Endothelial cell of umbilical vein (primary cell): ENCODE measurements around the gene TMEM181. TPM values are rescaled to one million over a fixed set of nuclear protein-coding genes. Genes with fewer than 3 reads are reported as not detected.

ENCODE experiments used
- BruUV-seq: library from RNA; stranded (reverse); fragments of 400-500 nt; replicated peaks from 2 replicates; lab custom pipeline; 2021; lab: Mats Ljungman, UMichigan
- CTCF ChIA-PET: fragments of 300-600, 350-600 bp; sonication (Branson Sonifier 250); formaldehyde crosslinking; loops from one replicate; lab custom pipeline; 2021; ENCODE audit warnings: antibody characterized with exemption, inconsistent platforms; lab: Charles Lee
- POLR2A ChIA-PET: fragments of 300-600, 350-600 bp; sonication (Branson Sonifier 250); formaldehyde crosslinking; loops from one replicate; lab custom pipeline; 2021; ENCODE audit warnings: antibody characterized with exemption, inconsistent platforms; lab: Charles Lee
- DNase-seq: peaks from one replicate; pipeline ENCODE4 v3.0.0-alpha.2; 2011; ENCODE audit warnings: low read depth, low spot score
- FAIRE-seq: peaks from 2 replicates; lab custom pipeline; 2011; peaks lifted over from hg19 to GRCh38; lab: Jason Lieb, UNC
- H2AFZ ChIP-seq: 2 replicates; pipeline ENCODE4 v1.6.0; 2012; ENCODE audit warnings: low read depth, low read length, control low read depth, inconsistent platforms
- H3K27ac ChIP-seq: 2 replicates; pipeline ENCODE4 v1.5.1; 2011; ENCODE audit warnings: low read depth, mild to moderate bottlenecking, control low read depth, low read length, moderate library complexity; ENCODE audit not compliant: insufficient read depth
- H3K27me3 ChIP-seq, 2 experiments: 2 replicates each; pipeline versions ENCODE4 v1.6.0 to v1.6.1; 2011; ENCODE audit warnings: low read length in 2 of 2, mixed read lengths in 1 of 2; ENCODE audit not compliant: control insufficient read depth in 2 of 2, insufficient read depth in 2 of 2
- H3K36me3 ChIP-seq, 2 experiments: 2 replicates in 1 of 2; 3 replicates in 1 of 2; pipeline ENCODE4 v1.5.1; 2011; ENCODE audit warnings: low read length in 2 of 2, mild to moderate bottlenecking in 1 of 2, moderate library complexity in 1 of 2; ENCODE audit not compliant: control insufficient read depth in 2 of 2, insufficient read depth in 2 of 2; ENCODE audit errors: extremely low read depth in 1 of 2
- H3K4me1 ChIP-seq: 3 replicates; pipeline ENCODE4 v1.5.1; 2011; ENCODE audit warnings: mild to moderate bottlenecking, low read length; ENCODE audit not compliant: control insufficient read depth, insufficient read depth; ENCODE audit errors: extremely low read depth
- H3K4me2 ChIP-seq: 2 replicates; pipeline ENCODE4 v1.6.1; 2011; ENCODE audit warnings: low read length, control low read depth, mixed read lengths; ENCODE audit not compliant: insufficient read depth
- H3K4me3 ChIP-seq, 3 experiments: fragments of 200-600 bp in 1 of 3; sonication (generic), shearing (Covaris generic) in 1 of 3; replicated peaks in 1 of 3; 2 replicates each; pipeline ENCODE4 v1.5.1; 2011 to 2016; ENCODE audit warnings: control low read depth in 3 of 3, low read length in 3 of 3, mild to moderate bottlenecking in 2 of 3, inconsistent platforms in 1 of 3, low read depth in 1 of 3, moderate library complexity in 1 of 3; ENCODE audit not compliant: insufficient read depth in 1 of 3
- H3K79me2 ChIP-seq: 2 replicates; pipeline ENCODE4 v1.6.0; 2012; ENCODE audit warnings: low read length, inconsistent platforms; ENCODE audit not compliant: control insufficient read depth, insufficient read depth
- H3K9ac ChIP-seq: replicated peaks from 2 replicates; pipeline ENCODE3; 2011; ENCODE audit warnings: low read length, control low read depth; ENCODE audit not compliant: insufficient read depth; ENCODE audit errors: extremely low read depth
- H3K9me1 ChIP-seq: replicated peaks from 3 replicates; pipeline ENCODE4 v1.6.0; 2011; ENCODE audit warnings: mild to moderate bottlenecking, low read length; ENCODE audit not compliant: control insufficient read depth, insufficient read depth; ENCODE audit errors: extremely low read depth
- H3K9me3 ChIP-seq: replicated peaks from 2 replicates; pipeline ENCODE4 v1.5.1; 2012; ENCODE audit warnings: low read length, inconsistent platforms; ENCODE audit not compliant: control insufficient read depth, insufficient read depth
- H4K20me1 ChIP-seq: replicated peaks from 2 replicates; pipeline ENCODE3; 2011; ENCODE audit warnings: mild to moderate bottlenecking, low read length; ENCODE audit not compliant: control insufficient read depth, insufficient read depth; ENCODE audit errors: extremely low read depth
- EZH2 ChIP-seq: IDR thresholded peaks from 2 replicates; pipeline ENCODE4 v1.6.1; 2012; ENCODE audit warnings: borderline replicate concordance, low read depth, mild to moderate bottlenecking, moderate library complexity, low read length, inconsistent platforms; ENCODE audit not compliant: severe bottlenecking
- FOS ChIP-seq: IDR thresholded peaks from 2 replicates; pipeline ENCODE4 v1.6.1; 2011; ENCODE audit warnings: mild to moderate bottlenecking, low read length, moderate library complexity, borderline replicate concordance; ENCODE audit not compliant: insufficient read depth
- GATA2 ChIP-seq: IDR thresholded peaks from 2 replicates; pipeline ENCODE4 v1.7.0; 2011; ENCODE audit warnings: low read depth, mild to moderate bottlenecking, moderate library complexity, mixed read lengths, low read length; ENCODE audit not compliant: insufficient read length, insufficient read depth
- JUN ChIP-seq: IDR thresholded peaks from 2 replicates; pipeline ENCODE4 v1.6.1; 2011; ENCODE audit warnings: borderline replicate concordance, low read depth; ENCODE audit not compliant: insufficient read length, insufficient read depth
- MYC ChIP-seq: IDR thresholded peaks from one replicate; pipeline ENCODE4 v1.6.1; 2011; ENCODE audit warnings: mild to moderate bottlenecking, low read depth, low read length
- POLR2A ChIP-seq: IDR thresholded peaks from 2 replicates; pipeline ENCODE4 v1.6.1; 2012; ENCODE audit warnings: low read depth, mild to moderate bottlenecking, control low read depth, low read length
- POLR2AphosphoS5 ChIP-seq: IDR thresholded peaks from 2 replicates; pipeline ENCODE4 v1.6.1; 2012; ENCODE audit warnings: low read depth, mild to moderate bottlenecking, control low read depth, low read length, moderate library complexity; ENCODE audit not compliant: insufficient read depth
- dilution Hi-C: fragments of 300-500 bp; cut with MboI; formaldehyde crosslinking; loops from one replicate; pipeline ENCODE4 v1.15.0; 2019; ENCODE audit warnings: low sequenced_read_pairs; ENCODE audit not compliant: extremely low pct_ligation_motif_present
- intact Hi-C: fragments of 100-400 bp; cut with micrococcal nuclease; formaldehyde crosslinking; loops from one replicate; pipeline ENCODE4 v1.10.0; 2022
- polyA plus RNA-seq, 4 experiments: library from polyadenylated mRNA; depleted of rRNA in 3 of 4; stranded (reverse) in 3 of 4; unstranded in 1 of 4; fragments of >200 nt; gene quantifications; 2 replicates each; pipeline versions ENCODE4 v1.2.1 to v1.2.3, GENCODE V29; 2011 to 2012; ENCODE audit warnings: missing spikeins in 1 of 4
- total RNA-seq: library from RNA; stranded (reverse); gene quantifications from 2 replicates; pipeline ENCODE4 v1.2.3, GENCODE V29; 2021
- TF ChIP-seq, protein P1 (sequence below), 2 donors: IDR thresholded peaks; 1 replicate in 1 of 2; 2 replicates in 1 of 2; pipeline ENCODE4 v1.5.1; 2011; ENCODE audit warnings: low read length in 2 of 2, mild to moderate bottlenecking in 2 of 2, moderate library complexity in 2 of 2, control low read depth in 1 of 2, inconsistent platforms in 1 of 2, low read depth in 1 of 2; ENCODE audit not compliant: insufficient read depth in 1 of 2; ENCODE audit errors: extremely low read depth in 1 of 2
- TF ChIP-seq, protein P2 (sequence below): IDR thresholded peaks from 2 replicates; pipeline ENCODE4 v1.6.1; 2011; ENCODE audit not compliant: insufficient read depth, insufficient read length

Gene TMEM181
- total and polyA plus RNA-seq, 2 donors (not counting 3 experiments of a cell fraction or from before 2014, with no cell fraction given): 21.7 to 33.5 TPM

DNA sequence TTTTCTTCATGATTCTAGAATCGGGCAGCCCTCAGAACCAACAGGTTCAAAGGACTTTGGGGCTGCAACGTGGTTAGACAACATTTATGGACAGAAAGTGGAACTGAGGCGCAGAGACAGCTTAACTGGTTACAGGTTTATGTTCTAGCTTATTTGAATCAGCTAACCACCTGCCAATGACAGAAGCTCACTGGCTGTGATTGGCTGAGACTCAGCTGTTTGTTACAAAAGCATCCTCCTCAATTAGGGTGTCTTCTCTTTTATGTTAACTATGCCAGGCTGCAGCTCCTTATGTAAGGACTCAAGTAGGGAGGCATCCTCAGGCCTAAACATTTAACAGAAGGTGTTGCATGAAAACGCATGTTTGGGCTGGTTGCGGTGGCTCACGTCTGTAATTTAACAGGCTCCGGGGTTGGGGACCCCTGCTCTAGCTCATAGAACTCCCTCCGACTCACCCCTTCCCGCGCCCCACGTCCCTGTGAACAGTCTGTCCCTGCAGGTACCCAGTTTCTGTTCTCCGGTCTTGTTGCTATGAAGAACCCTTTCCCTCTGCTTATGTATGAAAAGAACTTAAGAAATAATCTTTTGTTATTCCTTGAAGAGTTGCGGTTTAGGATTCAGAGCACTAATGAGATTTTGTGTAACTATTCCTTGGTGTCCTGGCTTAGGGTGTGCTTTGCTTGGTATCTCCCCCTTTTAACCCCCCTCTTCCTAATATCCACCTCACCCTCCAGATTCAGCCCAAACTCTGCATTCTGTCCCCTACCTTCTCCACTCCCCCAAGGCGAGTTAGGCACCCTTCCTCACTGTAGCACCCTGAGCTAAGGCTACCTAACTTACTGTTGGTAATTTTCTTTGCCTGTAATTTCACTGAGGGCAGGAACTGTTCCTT is 1.2 kb upstream of the TMEM181 start:
- no peak for TF ChIP-seq FOS
- TF ChIP-seq, protein P1, sequence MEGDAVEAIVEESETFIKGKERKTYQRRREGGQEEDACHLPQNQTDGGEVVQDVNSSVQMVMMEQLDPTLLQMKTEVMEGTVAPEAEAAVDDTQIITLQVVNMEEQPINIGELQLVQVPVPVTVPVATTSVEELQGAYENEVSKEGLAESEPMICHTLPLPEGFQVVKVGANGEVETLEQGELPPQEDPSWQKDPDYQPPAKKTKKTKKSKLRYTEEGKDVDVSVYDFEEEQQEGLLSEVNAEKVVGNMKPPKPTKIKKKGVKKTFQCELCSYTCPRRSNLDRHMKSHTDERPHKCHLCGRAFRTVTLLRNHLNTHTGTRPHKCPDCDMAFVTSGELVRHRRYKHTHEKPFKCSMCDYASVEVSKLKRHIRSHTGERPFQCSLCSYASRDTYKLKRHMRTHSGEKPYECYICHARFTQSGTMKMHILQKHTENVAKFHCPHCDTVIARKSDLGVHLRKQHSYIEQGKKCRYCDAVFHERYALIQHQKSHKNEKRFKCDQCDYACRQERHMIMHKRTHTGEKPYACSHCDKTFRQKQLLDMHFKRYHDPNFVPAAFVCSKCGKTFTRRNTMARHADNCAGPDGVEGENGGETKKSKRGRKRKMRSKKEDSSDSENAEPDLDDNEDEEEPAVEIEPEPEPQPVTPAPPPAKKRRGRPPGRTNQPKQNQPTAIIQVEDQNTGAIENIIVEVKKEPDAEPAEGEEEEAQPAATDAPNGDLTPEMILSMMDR (IDR thresholded peaks at IDR 0.05; ENCODE audit: extremely low read depth in 1 of 2, insufficient read depth in 1 of 2, low read depth in 1 of 2, low read length in 2 of 2): no peak
- TF ChIP-seq POLR2AphosphoS5: no peak
- TF ChIP-seq, protein P2, sequence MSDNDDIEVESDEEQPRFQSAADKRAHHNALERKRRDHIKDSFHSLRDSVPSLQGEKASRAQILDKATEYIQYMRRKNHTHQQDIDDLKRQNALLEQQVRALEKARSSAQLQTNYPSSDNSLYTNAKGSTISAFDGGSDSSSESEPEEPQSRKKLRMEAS: no peak
- no peak for TF ChIP-seq MYC
- no peak for TF ChIP-seq GATA2
- TF ChIP-seq POLR2A: no peak
- no peak for TF ChIP-seq JUN
- no peak for TF ChIP-seq EZH2
- no peaks in the 10 kb centered on the region for H3K9me3 ChIP-seq
- H3K4me1 ChIP-seq: peaks cover 55% of the 10 kb centered on the region
- intact Hi-C loops (loop anchor here (5.0 kb wide), 2 partner anchors 84 to 796 kb away; partner anchors contain the start of gene DYNLT1), dilution Hi-C loops (no loop called here)
- H3K4me3 ChIP-seq: no peak overlapping the region
- H3K27ac ChIP-seq: no peak overlapping the region
- DNase-seq (no peak), FAIRE-seq (no peak)
- no peaks in the 10 kb centered on the region for H3K27me3 ChIP-seq
- ChIA-PET POLR2A (no interaction called here), CTCF (interaction anchor here (1.2 to 1.7 kb wide), 3 partner anchors 40 to 338 kb away, joined by 3 to 8 read pairs (median 5); no protein-coding TSS in a partner anchor)
- H2AFZ ChIP-seq: no peak overlapping the region
- peaks cover 30% of the 10 kb centered on the region for H3K79me2 ChIP-seq
- H3K9me1 ChIP-seq: no peaks in the 10 kb centered on the region
- H4K20me1 ChIP-seq: no peaks in the 10 kb centered on the region
- no TSS peak for BruUV-seq
- H3K36me3 ChIP-seq: no peaks in the 10 kb centered on the region
- no peak overlapping the region for H3K9ac ChIP-seq
- H3K4me2 ChIP-seq: no peak overlapping the region
